ENCODE results near the gene KCNQ1. TPM values are rescaled to one million over a fixed set of nuclear protein-coding genes. Genes with fewer than 3 reads are reported as not detected.

The KCNQ1 gene
- total and polyA plus RNA-seq, 2 donors (not counting 1 experiment from before 2014, with no cell fraction given): not detected

GRCh38 chr11:2732261-2732939, 287.6 kb downstream of the KCNQ1 start:
- H4K20me1 ChIP-seq (ENCODE audit: control insufficient read depth, extremely low read depth, insufficient read depth, low read length): no peaks in the 10 kb centered on the region

GRCh38 chr11:2732940-2733628, 288.3 kb downstream of the KCNQ1 start:
- Histone ChIP-seq H3K27ac (ENCODE audit: insufficient read depth, low read length) (no peak overlapping the region), H3K9ac (ENCODE audit: insufficient read depth, low read length) (no peak overlapping the region), H3K4me1 (ENCODE audit: control insufficient read depth, extremely low read depth, insufficient read depth, low read length) (no peaks in the 10 kb centered on the region), H2AFZ (ENCODE audit: low read length) (no peak overlapping the region), H3K36me3 (ENCODE audit: control insufficient read depth, insufficient read depth, low read length) (no peaks in the 10 kb centered on the region), H3K9me3 (ENCODE audit: control insufficient read depth, insufficient read depth, low read depth, low read length) (no peaks in the 10 kb centered on the region), H3K79me2 (ENCODE audit: control insufficient read depth, insufficient read depth, low read length) (no peaks in the 10 kb centered on the region), H3K27me3 (ENCODE audit: control insufficient read depth, insufficient read depth, low read length) (no peaks in the 10 kb centered on the region), H4K20me1 (ENCODE audit: control insufficient read depth, extremely low read depth, insufficient read depth, low read length) (no peaks in the 10 kb centered on the region), H3K4me3 (replicated peaks in 1 of 4; ENCODE audit: control extremely low read depth in 1 of 4, insufficient read depth in 1 of 4, low read depth in 3 of 4, low read length in 4 of 4) (no peak overlapping the region), H3K4me2 (ENCODE audit: extremely low read depth, insufficient read depth, low read length) (no peak overlapping the region)
- no peak for DNase-seq (ENCODE audit: low read depth in 2 of 2)
- TF ChIP-seq, protein P1, sequence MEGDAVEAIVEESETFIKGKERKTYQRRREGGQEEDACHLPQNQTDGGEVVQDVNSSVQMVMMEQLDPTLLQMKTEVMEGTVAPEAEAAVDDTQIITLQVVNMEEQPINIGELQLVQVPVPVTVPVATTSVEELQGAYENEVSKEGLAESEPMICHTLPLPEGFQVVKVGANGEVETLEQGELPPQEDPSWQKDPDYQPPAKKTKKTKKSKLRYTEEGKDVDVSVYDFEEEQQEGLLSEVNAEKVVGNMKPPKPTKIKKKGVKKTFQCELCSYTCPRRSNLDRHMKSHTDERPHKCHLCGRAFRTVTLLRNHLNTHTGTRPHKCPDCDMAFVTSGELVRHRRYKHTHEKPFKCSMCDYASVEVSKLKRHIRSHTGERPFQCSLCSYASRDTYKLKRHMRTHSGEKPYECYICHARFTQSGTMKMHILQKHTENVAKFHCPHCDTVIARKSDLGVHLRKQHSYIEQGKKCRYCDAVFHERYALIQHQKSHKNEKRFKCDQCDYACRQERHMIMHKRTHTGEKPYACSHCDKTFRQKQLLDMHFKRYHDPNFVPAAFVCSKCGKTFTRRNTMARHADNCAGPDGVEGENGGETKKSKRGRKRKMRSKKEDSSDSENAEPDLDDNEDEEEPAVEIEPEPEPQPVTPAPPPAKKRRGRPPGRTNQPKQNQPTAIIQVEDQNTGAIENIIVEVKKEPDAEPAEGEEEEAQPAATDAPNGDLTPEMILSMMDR (conservative IDR thresholded peaks at IDR 0.05 in 1 of 2, IDR thresholded peaks at IDR 0.05 in 1 of 2; ENCODE audit: low read depth in 1 of 2, low read length in 2 of 2): no peak
- TF ChIP-seq EZH2 (IDR thresholded peaks at IDR 0.05; ENCODE audit: low read length, missing control alignments): no peak

More at GRCh38 chr11:2732261-2732939, 287.6 kb downstream of the KCNQ1 start:
- H3K27me3 ChIP-seq (ENCODE audit: control insufficient read depth, insufficient read depth, low read length): peaks cover 1% of the 10 kb centered on the region
- no peaks in the 10 kb centered on the region for H3K36me3 ChIP-seq (ENCODE audit: control insufficient read depth, insufficient read depth, low read length)
- H3K27ac ChIP-seq (ENCODE audit: insufficient read depth, low read length): no peak overlapping the region
- no peak overlapping the region for H3K9ac ChIP-seq (ENCODE audit: insufficient read depth, low read length)
- H3K9me3 ChIP-seq (ENCODE audit: control insufficient read depth, insufficient read depth, low read depth, low read length): no peaks in the 10 kb centered on the region
- H3K4me2 ChIP-seq (ENCODE audit: extremely low read depth, insufficient read depth, low read length): no peak overlapping the region
- no peak overlapping the region for H3K4me3 ChIP-seq (replicated peaks in 1 of 4; ENCODE audit: control extremely low read depth in 1 of 4, insufficient read depth in 1 of 4, low read depth in 3 of 4, low read length in 4 of 4)
- DNase-seq (ENCODE audit: low read depth in 2 of 2): no peak
- H3K79me2 ChIP-seq (ENCODE audit: control insufficient read depth, insufficient read depth, low read length): no peaks in the 10 kb centered on the region
- H3K4me1 ChIP-seq (ENCODE audit: control insufficient read depth, extremely low read depth, insufficient read depth, low read length): no peaks in the 10 kb centered on the region
- H2AFZ ChIP-seq (ENCODE audit: low read length): no peak overlapping the region
- TF ChIP-seq, protein P1 (conservative IDR thresholded peaks at IDR 0.05 in 1 of 2, IDR thresholded peaks at IDR 0.05 in 1 of 2; ENCODE audit: low read depth in 1 of 2, low read length in 2 of 2): no peak
- TF ChIP-seq EZH2 (IDR thresholded peaks at IDR 0.05; ENCODE audit: low read length, missing control alignments): no peak

DNA sequence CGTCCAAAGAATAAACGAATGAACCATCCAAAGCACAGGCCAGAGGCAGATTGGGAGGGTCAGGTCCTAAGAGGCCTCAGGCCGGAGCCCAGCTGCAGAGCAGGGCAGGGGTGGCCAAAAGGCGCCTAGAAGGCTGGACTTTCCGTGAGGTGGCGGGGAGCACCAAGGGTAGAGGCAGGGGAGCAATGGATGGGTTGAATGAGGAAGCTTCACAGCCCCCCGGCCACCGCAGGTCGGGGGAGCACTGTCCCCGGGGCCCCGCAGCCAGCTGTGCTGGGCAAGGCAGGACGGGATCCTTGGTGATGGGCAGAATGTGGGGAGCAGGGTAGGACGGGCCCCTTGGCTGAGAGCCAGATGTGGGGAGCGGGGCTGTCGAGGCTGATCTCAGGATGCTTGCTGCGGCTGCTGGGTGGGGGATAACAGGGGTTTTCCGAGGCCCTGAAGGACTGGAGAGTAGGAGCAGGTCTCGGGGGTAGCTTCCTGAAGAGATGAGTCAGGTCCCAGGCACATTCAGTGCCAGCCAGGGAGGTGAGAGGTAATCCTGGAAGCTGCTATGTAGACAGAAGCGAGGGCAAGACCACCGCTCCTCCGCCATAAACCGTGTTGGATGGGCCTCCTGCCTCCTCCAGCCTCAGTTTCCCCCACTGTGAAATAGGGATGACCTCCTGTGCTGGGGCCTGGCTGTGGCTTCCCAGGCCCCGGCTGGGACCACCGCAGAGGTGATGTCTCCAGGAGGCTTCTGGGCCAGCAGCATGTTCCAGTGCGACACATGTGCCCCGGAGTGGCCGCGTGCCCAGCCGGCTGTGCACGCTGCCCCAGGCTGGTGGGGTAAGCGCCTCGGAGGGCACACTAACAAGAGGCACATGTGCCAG, 289.6 kb downstream of the KCNQ1 start:
- H3K9ac ChIP-seq (ENCODE audit: insufficient read depth, low read length): no peak overlapping the region
- H3K4me3 ChIP-seq (replicated peaks in 1 of 4; ENCODE audit: control extremely low read depth in 1 of 4, insufficient read depth in 1 of 4, low read depth in 3 of 4, low read length in 4 of 4): no peak overlapping the region
- H3K79me2 ChIP-seq (ENCODE audit: control insufficient read depth, insufficient read depth, low read length): no peaks in the 10 kb centered on the region
- no peaks in the 10 kb centered on the region for H3K36me3 ChIP-seq (ENCODE audit: control insufficient read depth, insufficient read depth, low read length)
- TF ChIP-seq EZH2 (IDR thresholded peaks at IDR 0.05; ENCODE audit: low read length, missing control alignments): no peak
- TF ChIP-seq, protein P1 (conservative IDR thresholded peaks at IDR 0.05 in 1 of 2, IDR thresholded peaks at IDR 0.05 in 1 of 2; ENCODE audit: low read depth in 1 of 2, low read length in 2 of 2): no peak
- no peak overlapping the region for H3K27ac ChIP-seq (ENCODE audit: insufficient read depth, low read length)
- no peaks in the 10 kb centered on the region for H3K4me1 ChIP-seq (ENCODE audit: control insufficient read depth, extremely low read depth, insufficient read depth, low read length)
- H3K27me3 ChIP-seq (ENCODE audit: control insufficient read depth, insufficient read depth, low read length): no peaks in the 10 kb centered on the region
- H4K20me1 ChIP-seq (ENCODE audit: control insufficient read depth, extremely low read depth, insufficient read depth, low read length): no peaks in the 10 kb centered on the region
- H3K9me3 ChIP-seq (ENCODE audit: control insufficient read depth, insufficient read depth, low read depth, low read length): no peaks in the 10 kb centered on the region
- H2AFZ ChIP-seq (ENCODE audit: low read length): no peak overlapping the region
- H3K4me2 ChIP-seq (ENCODE audit: extremely low read depth, insufficient read depth, low read length): no peak overlapping the region
- DNase-seq (ENCODE audit: low read depth in 2 of 2): no peak

Measured in fibroblast of lung (primary cell).